HG03460 (cell line): ENCODE results near the gene GBF1.

Experiments
- ATAC-seq: cut with Tn5 transposase; IDR thresholded peaks from one replicate; pipeline ENCODE4 v1.9.1; 2021; ENCODE audit not compliant: unreplicated experiment

Gene GBF1

GRCh38 chr10:102264371-102264770 is 19.0 kb downstream of the GBF1 start:
- ATAC-seq = no peak

GRCh38 chr10:102266670-102267069 is 21.3 kb downstream of the GBF1 start:
- no peak for ATAC-seq

GRCh38 chr10:102267748-102268147 is 22.4 kb downstream of the GBF1 start:
- no peak for ATAC-seq

GRCh38 chr10:102268375-102268888 is 23.1 kb downstream of the GBF1 start:
- ATAC-seq = no peak

- no peak for ATAC-seq
These were observed 23.7 kb downstream of the GBF1 start for GRCh38 chr10:102269017-102269416.

- ATAC-seq = no peak
These were observed 28.7 kb downstream of the GBF1 start for GRCh38 chr10:102274062-102274461.

- ATAC-seq = no peak
These were observed 30.0 kb downstream of the GBF1 start for GRCh38 chr10:102275343-102275742.

GRCh38 chr10:102279104-102279503 is 33.8 kb downstream of the GBF1 start:
- ATAC-seq = no peak

GRCh38 chr10:102280397-102281101 is 35.2 kb downstream of the GBF1 start:
- ATAC-seq = no peak

- ATAC-seq = no peak
These were observed 35.8 kb downstream of the GBF1 start for GRCh38 chr10:102281102-102281487.

GRCh38 chr10:102283488-102283887 is 38.2 kb downstream of the GBF1 start:
- ATAC-seq = no peak

- ATAC-seq = no peak
These were observed 38.6 kb downstream of the GBF1 start for GRCh38 chr10:102283890-102284289.

- no peak for ATAC-seq
These were observed 39.2 kb downstream of the GBF1 start for GRCh38 chr10:102284531-102284930.

GRCh38 chr10:102285133-102285532 is 39.8 kb downstream of the GBF1 start:
- ATAC-seq = no peak

- ATAC-seq = no peak
These were observed 40.9 kb downstream of the GBF1 start for GRCh38 chr10:102286216-102286615.

GRCh38 chr10:102287538-102287937 is 42.2 kb downstream of the GBF1 start:
- no peak for ATAC-seq

- no peak for ATAC-seq
These were observed 42.7 kb downstream of the GBF1 start for GRCh38 chr10:102287991-102288390.

- no peak for ATAC-seq
These were observed 44.0 kb downstream of the GBF1 start for GRCh38 chr10:102289356-102289755.

- no peak for ATAC-seq
These were observed 44.5 kb downstream of the GBF1 start for GRCh38 chr10:102289840-102290239.

- no peak for ATAC-seq
These were observed 46.0 kb downstream of the GBF1 start for GRCh38 chr10:102291221-102291905.

GRCh38 chr10:102297101-102297500 is 51.8 kb downstream of the GBF1 start:
- no peak for ATAC-seq

GRCh38 chr10:102298899-102299298 is 53.6 kb downstream of the GBF1 start:
- no peak for ATAC-seq
